ENCODE data around the gene SCYGR4. TPM values are rescaled to one million over a fixed set of nuclear protein-coding genes. Genes with fewer than 3 reads are reported as not detected.

Gene SCYGR4
- total RNA-seq, 5 donors from 2014 or later (not counting 1 experiment from before 2014, with no cell fraction given) = not detected

DNA sequence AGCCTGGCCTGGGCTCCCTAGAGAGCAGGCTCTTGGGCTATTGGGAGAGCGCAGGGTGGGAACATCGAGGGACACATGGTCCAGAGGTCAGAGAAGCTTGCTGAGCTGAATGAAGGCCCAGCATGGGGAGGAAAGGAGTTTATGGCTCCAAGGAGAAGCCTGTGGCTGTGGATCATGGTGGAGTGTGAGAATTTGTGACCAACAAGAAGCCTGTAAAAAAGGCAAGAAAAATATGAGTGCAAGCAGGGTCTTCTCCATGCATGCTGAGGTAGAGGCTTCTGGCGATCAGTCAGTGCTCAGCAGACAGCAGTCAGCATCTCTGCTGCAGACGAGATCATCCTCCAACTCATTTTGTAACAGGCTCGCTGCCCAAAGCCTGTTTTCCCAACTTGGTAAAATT lies 1.4 kb upstream of the SCYGR4 start:
- Histone ChIP-seq H3K36me3 (ENCODE audit: control insufficient read depth in 2 of 2, extremely low read depth in 1 of 2, insufficient read depth in 1 of 2, low read length in 1 of 2) (no peaks in the 10 kb centered on the region), H3K27me3 (replicated peaks in 1 of 2; ENCODE audit: control insufficient read depth in 2 of 2, extremely low read depth in 1 of 2, insufficient read depth in 2 of 2, low read length in 1 of 2) (peaks cover 0 to 29% of the 10 kb centered on the region in 2 experiments), H3K4me3 (ENCODE audit: control insufficient read depth in 1 of 2, extremely low read depth in 1 of 2, low read length in 1 of 2) (no peak overlapping the region), H3K4me1 (ENCODE audit: control insufficient read depth in 1 of 2, extremely low read depth in 1 of 2, insufficient read depth in 2 of 2, low read length in 2 of 2) (no peaks in the 10 kb centered on the region), H3K9me3 (no peaks in the 10 kb centered on the region), H3K27ac (ENCODE audit: low read length) (no peak overlapping the region)
- Mint-ChIP-seq H3K4me1 (no peaks in the 10 kb centered on the region), H3K27me3 (peaks cover 24 to 25% of the 10 kb centered on the region in 2 donors), H3K27ac (no peak overlapping the region), H3K4me3 (no peak overlapping the region), H3K36me3 (no peaks in the 10 kb centered on the region), H3K9me3 (no peaks in the 10 kb centered on the region)
- ATAC-seq (replicated peaks in 1 of 4) = no peak
- 86% methylated on average over 2 of the region's 5 CpGs for WGBS (ENCODE audit: insufficient coverage)
- ChIA-PET CTCF (no interaction called here), POLR2A (no interaction called here)
- DNase-seq = no peak

GRCh38 chr2:227616631-227617030 lies 667 bp upstream of the SCYGR4 start:
- no peak overlapping the region for H3K4me3 Mint-ChIP-seq
- CTCF ChIA-PET = no interaction called here
- H3K4me1 Mint-ChIP-seq = no peaks in the 10 kb centered on the region
- no peak overlapping the region for H3K27ac Mint-ChIP-seq
- peaks cover 23 to 25% of the 10 kb centered on the region in 2 donors for H3K27me3 Mint-ChIP-seq
- POLR2A ChIA-PET = no interaction called here
- no peaks in the 10 kb centered on the region for H3K9me3 ChIP-seq
- no peak overlapping the region for H3K4me3 ChIP-seq (ENCODE audit: control insufficient read depth in 1 of 2, extremely low read depth in 1 of 2, low read length in 1 of 2)
- DNase-seq (no peak), ATAC-seq (replicated peaks in 1 of 4) (no peak)
- no peaks in the 10 kb centered on the region for H3K36me3 ChIP-seq (ENCODE audit: control insufficient read depth in 2 of 2, extremely low read depth in 1 of 2, insufficient read depth in 1 of 2, low read length in 1 of 2)
- no peaks in the 10 kb centered on the region for H3K4me1 ChIP-seq (ENCODE audit: control insufficient read depth in 1 of 2, extremely low read depth in 1 of 2, insufficient read depth in 2 of 2, low read length in 2 of 2)
- H3K9me3 Mint-ChIP-seq = no peaks in the 10 kb centered on the region
- no peak overlapping the region for H3K27ac ChIP-seq (ENCODE audit: low read length)
- peaks cover 0 to 24% of the 10 kb centered on the region in 2 experiments for H3K27me3 ChIP-seq (replicated peaks in 1 of 2; ENCODE audit: control insufficient read depth in 2 of 2, extremely low read depth in 1 of 2, insufficient read depth in 2 of 2, low read length in 1 of 2)
- no peaks in the 10 kb centered on the region for H3K36me3 Mint-ChIP-seq
- WGBS (ENCODE audit: insufficient coverage) = no CpG with 5 or more reads among the region's 4 CpGs

DNA sequence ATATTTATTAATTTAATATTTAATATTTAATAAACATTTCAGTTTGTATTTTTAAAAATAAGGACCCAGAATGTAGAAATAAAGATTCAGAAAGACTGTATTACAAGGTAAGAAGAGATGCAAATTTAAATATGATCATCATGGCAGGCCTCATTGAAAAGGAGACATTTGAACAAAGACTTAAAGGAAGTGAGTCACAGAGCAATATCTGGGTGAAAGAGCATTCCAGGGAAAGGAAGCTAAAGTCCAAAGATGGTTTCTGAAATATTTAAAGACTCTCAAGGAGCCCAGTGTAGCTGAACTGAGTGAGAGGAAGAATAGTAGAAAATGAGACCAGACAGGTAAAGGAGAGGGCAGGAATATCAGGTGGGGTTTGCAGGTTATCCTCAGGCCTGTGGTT lies 5.9 kb downstream of the SCYGR4 start:
- H3K27ac ChIP-seq (ENCODE audit: low read length) = no peak overlapping the region
- H3K4me3 ChIP-seq (ENCODE audit: control insufficient read depth in 1 of 2, extremely low read depth in 1 of 2, low read length in 1 of 2) = no peak overlapping the region
- H3K36me3 Mint-ChIP-seq = no peaks in the 10 kb centered on the region
- H3K27me3 ChIP-seq (replicated peaks in 1 of 2; ENCODE audit: control insufficient read depth in 2 of 2, extremely low read depth in 1 of 2, insufficient read depth in 2 of 2, low read length in 1 of 2) = peaks cover 0 to 6% of the 10 kb centered on the region in 2 experiments
- DNase-seq (no peak), ATAC-seq (replicated peaks in 1 of 4) (no peak)
- no peaks in the 10 kb centered on the region for H3K9me3 Mint-ChIP-seq
- no peaks in the 10 kb centered on the region for H3K4me1 Mint-ChIP-seq
- H3K4me3 Mint-ChIP-seq = no peak overlapping the region
- ChIA-PET POLR2A (no interaction called here), CTCF (no interaction called here)
- H3K9me3 ChIP-seq = no peaks in the 10 kb centered on the region
- H3K27ac Mint-ChIP-seq = no peak overlapping the region
- no peaks in the 10 kb centered on the region for H3K4me1 ChIP-seq (ENCODE audit: control insufficient read depth in 1 of 2, extremely low read depth in 1 of 2, insufficient read depth in 2 of 2, low read length in 2 of 2)
- no peaks in the 10 kb centered on the region for H3K36me3 ChIP-seq (ENCODE audit: control insufficient read depth in 2 of 2, extremely low read depth in 1 of 2, insufficient read depth in 1 of 2, low read length in 1 of 2)
- peaks cover 5% of the 10 kb centered on the region in 2 donors for H3K27me3 Mint-ChIP-seq

GRCh38 chr2:227625420-227625819 lies 8.1 kb downstream of the SCYGR4 start:
- ATAC-seq (replicated peaks in 1 of 4) = no peak
- no CpG with 5 or more reads among the region's 2 CpGs for whole genome bisulfite sequencing (ENCODE audit: insufficient coverage)
- Histone ChIP-seq H3K27ac (ENCODE audit: low read length) (no peak overlapping the region), H3K4me3 (ENCODE audit: control insufficient read depth in 1 of 2, extremely low read depth in 1 of 2, low read length in 1 of 2) (no peak overlapping the region), H3K27me3 (replicated peaks in 1 of 2; ENCODE audit: control insufficient read depth in 2 of 2, extremely low read depth in 1 of 2, insufficient read depth in 2 of 2, low read length in 1 of 2) (peaks cover 3 to 4% of the 10 kb centered on the region in 2 experiments), H3K36me3 (ENCODE audit: control insufficient read depth in 2 of 2, extremely low read depth in 1 of 2, insufficient read depth in 1 of 2, low read length in 1 of 2) (no peaks in the 10 kb centered on the region), H3K9me3 (no peaks in the 10 kb centered on the region), H3K4me1 (ENCODE audit: control insufficient read depth in 1 of 2, extremely low read depth in 1 of 2, insufficient read depth in 2 of 2, low read length in 2 of 2) (no peaks in the 10 kb centered on the region)
- ChIA-PET CTCF (no interaction called here), POLR2A (no interaction called here)
- H3K27ac Mint-ChIP-seq = no peak overlapping the region
- H3K27me3 Mint-ChIP-seq = peaks cover 12 to 15% of the 10 kb centered on the region in 2 donors
- no peaks in the 10 kb centered on the region for H3K36me3 Mint-ChIP-seq
- DNase-seq = no peak
- no peaks in the 10 kb centered on the region for H3K4me1 Mint-ChIP-seq
- H3K4me3 Mint-ChIP-seq = no peak overlapping the region
- no peaks in the 10 kb centered on the region for H3K9me3 Mint-ChIP-seq

DNA sequence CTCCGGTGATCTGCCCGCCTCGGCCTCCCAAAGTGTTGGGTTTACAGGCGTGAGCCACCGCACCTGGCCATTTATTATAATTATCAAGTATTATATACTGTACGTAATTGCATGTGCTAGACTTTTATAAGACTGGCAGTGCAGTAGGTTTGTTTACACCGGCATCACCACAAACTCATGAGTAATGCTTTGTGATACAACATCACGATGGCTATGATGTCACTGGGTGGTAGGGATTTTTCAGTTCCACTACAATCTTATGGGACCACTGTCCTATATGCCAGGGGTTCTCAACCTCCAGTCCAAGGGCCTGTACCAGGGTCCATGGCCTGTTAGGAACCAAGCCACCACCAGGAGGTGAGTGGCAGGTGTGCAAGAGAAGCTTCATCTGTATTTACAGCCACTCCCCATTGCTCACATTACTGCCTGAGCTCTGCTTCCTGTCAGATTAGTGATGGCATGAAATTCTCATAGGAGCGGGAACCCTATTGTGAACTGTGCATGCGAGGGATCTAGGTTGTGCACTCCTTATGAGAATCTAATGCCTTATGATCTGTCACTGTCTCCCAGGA lies 9.4 kb downstream of the SCYGR4 start:
- ATAC-seq (replicated peaks in 1 of 4) = no peak

DNA sequence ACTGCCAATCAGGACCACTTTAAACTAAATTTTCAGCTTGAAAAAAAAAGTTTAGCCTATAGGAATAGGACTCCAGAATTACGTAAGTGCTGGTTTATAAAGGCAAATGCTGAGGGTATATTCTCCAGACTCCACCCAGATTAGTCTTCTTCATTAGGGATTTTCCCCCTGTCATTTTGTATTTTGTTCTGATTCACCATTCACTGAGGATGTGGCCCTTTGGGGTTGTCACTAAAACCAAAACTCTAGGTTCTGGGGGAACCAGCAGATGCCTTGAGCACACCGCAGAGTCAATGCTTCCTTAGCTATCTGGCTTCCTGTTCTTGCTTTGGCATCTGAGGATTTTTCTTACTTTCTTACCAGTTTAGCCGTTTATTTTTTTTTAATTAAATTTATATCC lies 10.5 kb downstream of the SCYGR4 start:
- ATAC-seq (replicated peaks in 1 of 4) (no peak), DNase-seq (no peak)
- Histone ChIP-seq H3K9me3 (no peaks in the 10 kb centered on the region), H3K27ac (ENCODE audit: low read length) (no peak overlapping the region), H3K27me3 (replicated peaks in 1 of 2; ENCODE audit: control insufficient read depth in 2 of 2, extremely low read depth in 1 of 2, insufficient read depth in 2 of 2, low read length in 1 of 2) (peaks cover 3 to 4% of the 10 kb centered on the region in 2 experiments), H3K36me3 (ENCODE audit: control insufficient read depth in 2 of 2, extremely low read depth in 1 of 2, insufficient read depth in 1 of 2, low read length in 1 of 2) (no peaks in the 10 kb centered on the region), H3K4me3 (ENCODE audit: control insufficient read depth in 1 of 2, extremely low read depth in 1 of 2, low read length in 1 of 2) (no peak overlapping the region), H3K4me1 (ENCODE audit: control insufficient read depth in 1 of 2, extremely low read depth in 1 of 2, insufficient read depth in 2 of 2, low read length in 2 of 2) (no peaks in the 10 kb centered on the region)
- no peaks in the 10 kb centered on the region for H3K9me3 Mint-ChIP-seq
- H3K27ac Mint-ChIP-seq = no peak overlapping the region
- no peak overlapping the region for H3K4me3 Mint-ChIP-seq
- ChIA-PET POLR2A (no interaction called here), CTCF (no interaction called here)
- peaks cover 18 to 20% of the 10 kb centered on the region in 2 donors for H3K27me3 Mint-ChIP-seq
- no peaks in the 10 kb centered on the region for H3K36me3 Mint-ChIP-seq
- WGBS (ENCODE audit: insufficient coverage) = no CpG with 5 or more reads among the region's 3 CpGs
- H3K4me1 Mint-ChIP-seq = no peaks in the 10 kb centered on the region

More for the DNA sequence above, 9.4 kb downstream of the SCYGR4 start:
- no peak for DNase-seq
- CTCF ChIA-PET = no interaction called here
- no peak overlapping the region for H3K4me3 Mint-ChIP-seq
- no CpG with 5 or more reads among the region's 10 CpGs for WGBS (ENCODE audit: insufficient coverage)
- no peak overlapping the region for H3K27ac Mint-ChIP-seq
- no peaks in the 10 kb centered on the region for H3K9me3 Mint-ChIP-seq
- H3K27ac ChIP-seq (ENCODE audit: low read length) = no peak overlapping the region
- no peaks in the 10 kb centered on the region for H3K36me3 ChIP-seq (ENCODE audit: control insufficient read depth in 2 of 2, extremely low read depth in 1 of 2, insufficient read depth in 1 of 2, low read length in 1 of 2)
- H3K4me1 ChIP-seq (ENCODE audit: control insufficient read depth in 1 of 2, extremely low read depth in 1 of 2, insufficient read depth in 2 of 2, low read length in 2 of 2) = no peaks in the 10 kb centered on the region
- H3K9me3 ChIP-seq = no peaks in the 10 kb centered on the region
- POLR2A ChIA-PET = no interaction called here
- no peaks in the 10 kb centered on the region for H3K4me1 Mint-ChIP-seq
- no peaks in the 10 kb centered on the region for H3K36me3 Mint-ChIP-seq
- H3K4me3 ChIP-seq (ENCODE audit: control insufficient read depth in 1 of 2, extremely low read depth in 1 of 2, low read length in 1 of 2) = no peak overlapping the region
- peaks cover 18 to 20% of the 10 kb centered on the region in 2 donors for H3K27me3 Mint-ChIP-seq
- peaks cover 3 to 4% of the 10 kb centered on the region in 2 experiments for H3K27me3 ChIP-seq (replicated peaks in 1 of 2; ENCODE audit: control insufficient read depth in 2 of 2, extremely low read depth in 1 of 2, insufficient read depth in 2 of 2, low read length in 1 of 2)

- no peak for DNase-seq
- H3K27me3 Mint-ChIP-seq = peaks cover 18 to 20% of the 10 kb centered on the region in 2 donors
- H3K27me3 ChIP-seq (replicated peaks in 1 of 2; ENCODE audit: control insufficient read depth in 2 of 2, extremely low read depth in 1 of 2, insufficient read depth in 2 of 2, low read length in 1 of 2) = peaks cover 3 to 4% of the 10 kb centered on the region in 2 experiments
- H3K9me3 Mint-ChIP-seq = no peaks in the 10 kb centered on the region
- no peak overlapping the region for H3K4me3 ChIP-seq (ENCODE audit: control insufficient read depth in 1 of 2, extremely low read depth in 1 of 2, low read length in 1 of 2)
- no peaks in the 10 kb centered on the region for H3K9me3 ChIP-seq
- no peaks in the 10 kb centered on the region for H3K36me3 ChIP-seq (ENCODE audit: control insufficient read depth in 2 of 2, extremely low read depth in 1 of 2, insufficient read depth in 1 of 2, low read length in 1 of 2)
- H3K36me3 Mint-ChIP-seq = no peaks in the 10 kb centered on the region
- no peaks in the 10 kb centered on the region for H3K4me1 ChIP-seq (ENCODE audit: control insufficient read depth in 1 of 2, extremely low read depth in 1 of 2, insufficient read depth in 2 of 2, low read length in 2 of 2)
- H3K27ac ChIP-seq (ENCODE audit: low read length) = no peak overlapping the region
- WGBS (ENCODE audit: insufficient coverage) = 67% methylated on average over 4 of the region's 7 CpGs
- no peak overlapping the region for H3K4me3 Mint-ChIP-seq
- no peak for ATAC-seq (replicated peaks in 1 of 4)
- ChIA-PET CTCF (no interaction called here), POLR2A (no interaction called here)
- no peaks in the 10 kb centered on the region for H3K4me1 Mint-ChIP-seq
- no peak overlapping the region for H3K27ac Mint-ChIP-seq
Observed at GRCh38 chr2:227629435-227629834, 12.1 kb downstream of the SCYGR4 start.

All from T-cell (primary cell).